Mesenchymal stem cell (in vitro differentiated cells and primary cell): ENCODE measurements around the gene ALK.

Experiments
- DNase-seq: peaks from one replicate; pipeline ENCODE4 v3.0.0-alpha.2; 2013
- H2AFZ ChIP-seq: one replicate; pipeline ENCODE4 v1.6.1; 2013; ENCODE audit warnings: low read depth, mild to moderate bottlenecking, control low read depth, inconsistent platforms, low read length, moderate library complexity
- H2AK5ac ChIP-seq: 2 replicates; pipeline ENCODE4 v1.6.1; 2013; ENCODE audit warnings: low read length, moderate library complexity, mild to moderate bottlenecking, inconsistent platforms; ENCODE audit not compliant: severe bottlenecking
- H2BK120ac ChIP-seq: one replicate; pipeline ENCODE4 v1.6.1; 2013; ENCODE audit warnings: low read depth, mild to moderate bottlenecking, inconsistent platforms, low read length, moderate library complexity
- H2BK12ac ChIP-seq, 2 experiments: one replicate each; pipeline ENCODE4 v1.6.1; 2013; ENCODE audit warnings: inconsistent platforms in 2 of 2, low read length in 2 of 2, mild to moderate bottlenecking in 2 of 2, moderate library complexity in 2 of 2, control low read depth in 1 of 2
- H2BK15ac ChIP-seq: one replicate; pipeline ENCODE4 v1.6.1; 2013; ENCODE audit warnings: mild to moderate bottlenecking, low read depth, inconsistent platforms; ENCODE audit not compliant: poor library complexity, severe bottlenecking
- H2BK5ac ChIP-seq: 2 replicates; pipeline ENCODE4 v1.6.1; 2013; ENCODE audit warnings: low read depth, mild to moderate bottlenecking, low read length, control low read depth, inconsistent platforms; ENCODE audit not compliant: poor library complexity, severe bottlenecking
- H3K14ac ChIP-seq, 2 experiments: one replicate each; pipeline ENCODE4 v1.6.1; 2013; ENCODE audit warnings: inconsistent platforms in 2 of 2, low read length in 2 of 2, control low read depth in 1 of 2, mild to moderate bottlenecking in 1 of 2, moderate library complexity in 1 of 2
- H3K18ac ChIP-seq, 2 experiments: one replicate each; pipeline ENCODE4 v1.6.1; 2013; ENCODE audit warnings: inconsistent platforms in 2 of 2, low read length in 2 of 2, control low read depth in 1 of 2, low read depth in 1 of 2, mild to moderate bottlenecking in 1 of 2
- H3K23ac ChIP-seq, 2 experiments: one replicate each; pipeline ENCODE4 v1.6.1; 2013; ENCODE audit warnings: inconsistent platforms in 2 of 2, low read length in 2 of 2, mild to moderate bottlenecking in 2 of 2, moderate library complexity in 2 of 2, control low read depth in 1 of 2
- H3K27ac ChIP-seq: 2 replicates; pipeline ENCODE4 v1.5.1; 2013; ENCODE audit warnings: mild to moderate bottlenecking, moderate library complexity, low read length, control low read depth, inconsistent platforms; ENCODE audit not compliant: poor library complexity, severe bottlenecking
- H3K27me3 ChIP-seq, 2 experiments: 2 replicates each; pipeline versions ENCODE4 v1.6.1 to v1.7.0; 2013; ENCODE audit warnings: low read length in 2 of 2, mild to moderate bottlenecking in 2 of 2, moderate library complexity in 2 of 2, control low read depth in 1 of 2, inconsistent platforms in 1 of 2; ENCODE audit not compliant: control insufficient read depth in 1 of 2, insufficient read depth in 1 of 2
- H3K36me3 ChIP-seq, 2 experiments: 2 replicates each; pipeline versions ENCODE4 v1.6.1 to v1.7.0; 2013; ENCODE audit warnings: low read length in 2 of 2, control low read depth in 1 of 2, inconsistent platforms in 1 of 2, low read depth in 1 of 2, mild to moderate bottlenecking in 1 of 2; ENCODE audit not compliant: insufficient read depth in 2 of 2, control insufficient read depth in 1 of 2
- H3K4ac ChIP-seq, 2 experiments: one replicate each; pipeline ENCODE4 v1.6.1; 2013; ENCODE audit warnings: inconsistent platforms in 2 of 2, low read length in 2 of 2, mild to moderate bottlenecking in 2 of 2, moderate library complexity in 2 of 2, control low read depth in 1 of 2, low read depth in 1 of 2
- H3K4me1 ChIP-seq: 2 replicates; pipeline ENCODE4 v1.6.1; 2013; ENCODE audit warnings: low read depth, low read length, control low read depth; ENCODE audit not compliant: control insufficient read depth, insufficient read depth
- H3K4me2 ChIP-seq: 2 replicates; pipeline ENCODE4 v1.6.1; 2013; ENCODE audit warnings: low read length, mild to moderate bottlenecking, inconsistent platforms; ENCODE audit not compliant: poor library complexity, severe bottlenecking
- H3K4me3 ChIP-seq, 2 experiments: 2 replicates each; pipeline versions ENCODE4 v1.5.1 to v1.7.0; 2013; ENCODE audit warnings: low read length in 2 of 2, mild to moderate bottlenecking in 2 of 2, control low read depth in 1 of 2, low read depth in 1 of 2; ENCODE audit not compliant: insufficient read depth in 1 of 2
- H3K79me1 ChIP-seq: replicated peaks from 2 replicates; pipeline ENCODE4 v1.6.1; 2013; ENCODE audit warnings: mild to moderate bottlenecking, control low read depth, low read length, inconsistent platforms; ENCODE audit not compliant: poor library complexity, severe bottlenecking
- H3K9ac ChIP-seq: 2 replicates; pipeline ENCODE4 v1.7.0; 2013; ENCODE audit warnings: mild to moderate bottlenecking, low read length, moderate library complexity
- H3K9me3 ChIP-seq: 2 replicates; pipeline ENCODE4 v1.7.0; 2013; ENCODE audit warnings: mild to moderate bottlenecking, low read length; ENCODE audit not compliant: control insufficient read depth
- H4K8ac ChIP-seq: one replicate; pipeline ENCODE4 v1.6.1; 2013; ENCODE audit warnings: inconsistent platforms, mild to moderate bottlenecking, low read length, moderate library complexity
- H4K91ac ChIP-seq: one replicate; pipeline ENCODE4 v1.6.1; 2013; ENCODE audit warnings: mild to moderate bottlenecking, low read length, inconsistent platforms
- WGBS: methylation state at CpG from one replicate; pipeline ENCODE4 v1.1.7; 2013; ENCODE audit warnings: mixed read lengths; 5-methylcytosine and 5-hydroxymethylcytosine counted together

ALK gene

GRCh38 chr2:29420464-29420863, 500.9 kb downstream of the ALK start:
- H3K18ac ChIP-seq = no peak overlapping the region
- no peaks in the 10 kb centered on the region for H3K9me3 ChIP-seq
- no peak for DNase-seq
- H3K4me3 ChIP-seq = peak overlapping the region in 1 of 2 experiments; percentile 33
- no peak overlapping the region for H3K27ac ChIP-seq
- H3K79me1 ChIP-seq = no peaks in the 10 kb centered on the region
- no peaks in the 10 kb centered on the region for H3K36me3 ChIP-seq
- no peak overlapping the region for H2AFZ ChIP-seq
- H3K4me2 ChIP-seq = no peak overlapping the region
- no peaks in the 10 kb centered on the region for H3K4me1 ChIP-seq
- no peak overlapping the region for H2BK12ac ChIP-seq
- no peaks in the 10 kb centered on the region for H3K27me3 ChIP-seq
- H4K8ac ChIP-seq = no peak overlapping the region
- no peak overlapping the region for H3K9ac ChIP-seq
- no peak overlapping the region for H2BK15ac ChIP-seq
- WGBS = 12% methylated on average over 8 of the region's 10 CpGs
- no peak overlapping the region for H3K23ac ChIP-seq
- H2BK120ac ChIP-seq = no peak overlapping the region
- H4K91ac ChIP-seq = no peak overlapping the region
- H3K4ac ChIP-seq = no peak overlapping the region
- no peak overlapping the region for H3K14ac ChIP-seq
- no peak overlapping the region for H2AK5ac ChIP-seq
- H2BK5ac ChIP-seq = no peak overlapping the region

- Histone ChIP-seq H3K27ac (no peak overlapping the region), H2BK15ac (no peak overlapping the region), H4K91ac (no peak overlapping the region), H2AFZ (no peak overlapping the region), H4K8ac (no peak overlapping the region), H3K4me1 (no peaks in the 10 kb centered on the region), H3K14ac (no peak overlapping the region), H3K79me1 (no peaks in the 10 kb centered on the region), H2BK5ac (no peak overlapping the region), H3K9ac (no peak overlapping the region), H3K4me2 (no peak overlapping the region), H3K4me3 (no peak overlapping the region), H3K18ac (no peak overlapping the region), H3K27me3 (no peaks in the 10 kb centered on the region), H2AK5ac (no peak overlapping the region), H3K36me3 (no peaks in the 10 kb centered on the region), H3K4ac (no peak overlapping the region), H3K9me3 (no peaks in the 10 kb centered on the region), H2BK12ac (no peak overlapping the region), H2BK120ac (no peak overlapping the region), H3K23ac (no peak overlapping the region)
- WGBS = 86% methylated on average over 2 of the region's 6 CpGs
- DNase-seq = no peak
Measured at GRCh38 chr2:29417630-29418029, 503.8 kb downstream of the ALK start.

DNA sequence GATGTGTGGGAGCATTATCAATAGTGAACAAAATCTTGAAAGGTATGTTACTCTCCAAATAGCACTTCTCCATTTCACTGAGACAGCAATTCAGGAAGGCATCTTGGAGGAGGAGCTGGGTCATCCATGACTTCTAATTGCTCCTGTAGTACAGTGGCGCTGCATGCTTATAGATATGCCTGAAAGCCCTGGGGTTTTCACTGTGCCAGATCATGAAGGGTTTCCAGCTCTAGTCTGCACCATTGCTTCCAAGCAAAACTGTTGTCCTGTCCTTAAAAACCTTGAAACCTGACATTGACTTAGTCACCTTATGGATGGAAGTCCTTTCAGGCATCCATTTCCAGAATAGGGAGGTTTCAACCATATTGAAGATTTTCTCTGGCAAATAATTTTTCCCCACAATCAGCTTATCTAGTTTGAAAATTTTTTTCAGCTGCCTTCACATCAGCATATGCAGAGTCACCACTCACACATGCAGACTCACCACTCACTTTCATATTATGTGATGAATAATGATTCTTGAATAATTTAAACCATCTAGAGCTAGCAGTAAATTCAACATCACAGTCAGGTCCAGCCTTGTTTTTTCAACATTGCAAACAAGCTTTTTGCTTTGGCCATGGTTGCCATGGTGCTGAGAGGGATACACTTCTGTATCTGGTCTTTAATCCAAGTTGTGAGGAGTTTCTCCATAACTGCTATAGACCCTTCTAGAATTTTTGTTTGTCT, 509.0 kb downstream of the ALK start:
- no peak overlapping the region for H2BK15ac ChIP-seq
- H3K14ac ChIP-seq = no peak overlapping the region
- H4K91ac ChIP-seq = no peak overlapping the region
- no peak overlapping the region for H3K18ac ChIP-seq
- no peaks in the 10 kb centered on the region for H3K79me1 ChIP-seq
- no peak overlapping the region for H2AFZ ChIP-seq
- H3K4me3 ChIP-seq = no peak overlapping the region
- DNase-seq = no peak
- H2BK12ac ChIP-seq = no peak overlapping the region
- H3K9ac ChIP-seq = no peak overlapping the region
- H2AK5ac ChIP-seq = no peak overlapping the region
- H3K4me2 ChIP-seq = no peak overlapping the region
- no peak overlapping the region for H3K23ac ChIP-seq
- H2BK5ac ChIP-seq = no peak overlapping the region
- no peaks in the 10 kb centered on the region for H3K27me3 ChIP-seq
- H3K4me1 ChIP-seq = no peaks in the 10 kb centered on the region
- H2BK120ac ChIP-seq = no peak overlapping the region
- H3K4ac ChIP-seq = no peak overlapping the region
- no peaks in the 10 kb centered on the region for H3K36me3 ChIP-seq
- 100% methylated on average over 1 of the region's 1 CpG for WGBS
- H3K9me3 ChIP-seq = no peaks in the 10 kb centered on the region
- no peak overlapping the region for H3K27ac ChIP-seq
- H4K8ac ChIP-seq = no peak overlapping the region

GRCh38 chr2:29405707-29406106, 515.7 kb downstream of the ALK start:
- Histone ChIP-seq H3K9ac (no peak overlapping the region), H2AK5ac (no peak overlapping the region), H3K23ac (no peak overlapping the region), H3K4me2 (no peak overlapping the region), H2BK12ac (no peak overlapping the region), H3K9me3 (no peaks in the 10 kb centered on the region), H3K4ac (no peak overlapping the region), H3K18ac (no peak overlapping the region), H2AFZ (no peak overlapping the region), H3K4me3 (no peak overlapping the region), H4K91ac (no peak overlapping the region), H2BK5ac (no peak overlapping the region), H2BK15ac (no peak overlapping the region), H3K79me1 (no peaks in the 10 kb centered on the region), H3K4me1 (no peaks in the 10 kb centered on the region), H3K27ac (no peak overlapping the region), H2BK120ac (no peak overlapping the region), H3K36me3 (no peaks in the 10 kb centered on the region), H3K14ac (no peak overlapping the region), H4K8ac (no peak overlapping the region), H3K27me3 (peaks cover 0 to 4% of the 10 kb centered on the region in 2 experiments)
- DNase-seq = no peak
- WGBS = 78% methylated on average over 2 of the region's 2 CpGs
